HG02759 (cell line): ENCODE data around the gene KCNAB1.

Source experiments
- ATAC-seq: cut with Tn5 transposase; IDR thresholded peaks from one replicate; pipeline ENCODE4 v1.9.1; 2021; ENCODE audit warnings: mild to moderate bottlenecking, moderate library complexity; ENCODE audit not compliant: unreplicated experiment

The KCNAB1 gene

DNA sequence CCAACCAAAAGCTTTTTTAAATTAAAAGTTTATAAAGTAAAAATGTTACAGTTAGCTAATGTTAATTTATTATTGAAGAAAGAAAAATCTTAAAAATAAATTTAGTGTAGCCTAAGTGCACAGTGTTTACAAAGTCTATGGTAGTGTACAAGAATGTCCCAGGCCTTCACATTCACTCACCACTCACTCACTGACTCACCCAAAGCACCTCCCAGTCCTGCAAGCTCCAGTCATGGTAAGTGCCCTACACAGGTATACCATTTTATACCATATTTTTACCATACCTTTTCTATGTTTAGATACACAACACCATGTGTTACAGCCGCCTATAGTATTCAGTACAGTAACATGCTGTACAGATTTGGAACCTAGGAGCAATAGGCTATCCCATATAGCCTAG is 405.4 kb downstream of the KCNAB1 start:
- no peak for ATAC-seq

DNA sequence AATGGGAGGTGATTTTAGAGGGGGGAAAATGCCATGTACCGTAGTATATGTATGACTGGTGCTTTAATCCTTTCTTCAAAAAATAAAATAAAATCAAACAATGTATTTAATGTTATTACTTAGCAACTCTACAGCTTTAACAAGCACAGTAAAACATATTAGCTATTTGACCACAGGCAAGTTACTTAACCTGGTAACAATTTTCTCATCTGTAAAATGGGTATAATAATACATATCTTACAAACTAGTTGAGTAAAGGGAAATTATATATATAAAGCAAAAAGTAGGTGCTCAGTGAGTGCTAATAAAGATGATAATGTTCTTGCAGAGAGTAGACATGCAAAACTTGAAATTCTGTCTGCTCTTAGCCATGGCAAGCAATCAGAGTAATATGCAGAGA is 406.7 kb downstream of the KCNAB1 start:
- no peak for ATAC-seq

DNA sequence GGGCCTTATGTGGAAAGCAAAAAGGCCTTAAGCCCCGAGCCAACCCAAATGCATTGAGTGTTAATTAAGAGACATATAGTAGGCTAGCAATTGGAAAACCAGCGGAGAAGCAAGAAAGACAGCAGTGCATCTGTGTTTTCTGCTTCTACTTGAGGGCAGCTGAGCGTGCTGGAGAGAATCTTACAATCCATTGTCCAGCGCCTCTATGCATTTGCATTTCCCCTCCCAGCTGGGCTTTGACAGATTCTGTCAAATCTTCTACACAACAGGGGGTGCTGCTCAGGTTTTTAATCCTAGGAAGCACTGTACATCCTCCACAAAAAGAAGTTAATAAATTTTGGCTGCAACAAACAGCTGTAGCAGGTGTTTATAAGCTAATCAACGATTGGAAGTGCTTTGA is 410.6 kb downstream of the KCNAB1 start:
- no peak for ATAC-seq

DNA sequence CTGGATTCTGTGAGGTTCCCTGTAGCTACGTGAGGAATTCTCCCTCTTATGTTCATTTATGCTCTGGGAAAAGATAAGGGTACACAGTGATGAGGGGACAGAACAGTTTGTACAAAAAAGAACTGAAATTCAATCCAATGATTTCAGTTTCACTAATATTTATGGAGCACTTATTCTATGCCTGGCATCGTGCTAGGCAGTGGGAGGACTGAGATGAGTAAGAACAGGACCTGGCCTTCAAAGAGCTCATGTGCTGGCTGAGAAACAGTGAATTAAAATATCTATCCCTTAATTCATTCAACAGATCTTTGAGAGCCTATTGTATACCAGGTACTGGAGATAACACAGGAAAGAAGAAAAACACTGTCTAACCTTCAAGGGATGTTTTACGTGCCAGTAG is 412.4 kb downstream of the KCNAB1 start:
- no peak for ATAC-seq

DNA sequence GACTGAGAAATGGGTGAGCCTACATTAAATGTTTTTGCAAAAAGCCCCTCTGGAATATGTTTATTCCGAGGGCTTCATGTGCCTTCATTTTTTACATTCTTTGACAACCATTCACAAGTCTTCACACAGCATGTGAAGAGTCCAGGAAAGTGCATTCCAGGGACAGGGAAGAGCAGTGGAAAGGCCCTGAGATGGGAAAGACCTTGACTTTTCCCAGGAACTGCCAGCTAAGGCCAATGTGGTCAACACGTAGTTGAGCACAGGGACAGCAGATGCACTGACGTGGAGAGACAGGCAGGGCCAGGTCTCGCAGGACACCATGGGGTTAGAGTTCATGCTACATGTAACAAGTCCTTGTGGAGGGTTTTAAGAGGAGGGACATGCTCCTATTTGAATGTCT is 412.8 kb downstream of the KCNAB1 start:
- no peak for ATAC-seq

DNA sequence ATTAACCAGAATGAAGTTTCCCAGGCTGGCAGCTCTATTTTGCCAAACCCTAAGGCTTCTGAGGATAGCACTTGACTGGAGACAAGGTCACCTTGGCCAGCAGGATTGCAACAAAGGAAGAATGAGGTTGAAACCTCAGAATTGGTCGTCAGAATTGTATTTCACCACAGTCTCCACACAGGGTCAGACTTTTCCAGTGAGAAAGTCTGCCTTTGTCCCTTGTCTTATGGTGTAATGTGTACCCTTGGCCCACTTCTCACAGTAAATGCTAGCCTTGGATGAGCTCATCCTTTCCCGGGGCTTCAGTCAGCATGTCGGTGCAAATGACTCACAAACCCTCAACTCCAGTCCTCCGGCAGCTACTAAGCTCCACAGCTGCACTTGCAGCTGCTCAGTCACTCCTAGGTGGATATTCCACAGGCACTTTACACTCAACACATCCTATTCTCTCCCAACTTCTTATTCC is 414.8 kb downstream of the KCNAB1 start:
- no peak for ATAC-seq

DNA sequence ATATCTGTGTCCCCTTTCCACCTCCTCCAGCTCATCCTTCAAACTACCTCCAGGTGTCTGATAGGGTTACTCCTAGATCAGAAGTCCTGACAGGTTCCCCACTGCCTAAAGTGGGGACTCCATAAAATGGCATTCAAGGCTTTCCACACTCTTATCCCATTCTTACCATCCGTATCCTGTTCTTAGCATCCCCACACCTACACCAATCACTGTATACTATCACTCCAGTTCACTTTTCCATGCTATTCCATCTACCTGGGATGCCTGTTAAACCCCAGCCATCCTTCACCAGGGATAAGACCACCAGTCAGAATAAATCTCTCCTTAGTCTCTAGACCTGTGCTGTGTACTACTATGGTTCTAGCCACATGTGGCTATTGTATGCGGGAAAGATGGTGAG is 415.4 kb downstream of the KCNAB1 start:
- ATAC-seq: no peak

DNA sequence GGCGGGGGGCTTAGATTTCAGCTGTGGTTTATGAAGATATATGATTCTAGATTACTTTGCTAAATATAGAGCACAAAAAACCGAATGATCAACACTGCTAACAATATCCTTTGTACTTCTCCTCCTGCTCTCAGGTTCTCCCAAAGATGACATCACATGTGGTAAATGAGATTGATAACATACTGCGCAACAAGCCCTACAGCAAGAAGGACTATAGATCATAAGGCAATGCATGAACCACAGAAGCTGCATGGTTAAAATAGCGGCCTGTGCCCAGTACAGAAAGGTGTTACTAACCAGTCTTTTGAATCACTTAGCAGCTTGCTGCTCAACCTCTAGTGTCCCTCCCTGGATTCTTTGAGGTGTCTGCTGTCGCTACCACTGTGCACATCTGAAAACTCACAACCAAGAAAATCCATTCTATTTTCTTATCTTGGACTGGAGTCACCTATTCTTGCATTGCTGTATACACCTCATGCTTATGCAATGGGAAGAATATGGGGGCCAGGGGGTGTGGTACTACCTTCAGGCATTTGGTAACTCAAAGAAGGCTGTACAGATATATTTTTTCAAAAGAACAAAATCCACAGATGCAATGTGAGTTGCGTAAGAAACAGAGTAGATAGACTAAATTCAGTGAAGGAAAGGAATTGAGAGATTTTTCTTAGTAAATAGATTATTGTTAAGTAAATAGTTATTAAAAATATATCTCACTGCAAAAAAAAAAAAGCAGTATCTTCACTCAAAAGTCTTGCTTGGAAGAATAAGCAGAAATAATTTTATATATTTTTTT is 416.3 kb downstream of the KCNAB1 start:
- no peak for ATAC-seq

DNA sequence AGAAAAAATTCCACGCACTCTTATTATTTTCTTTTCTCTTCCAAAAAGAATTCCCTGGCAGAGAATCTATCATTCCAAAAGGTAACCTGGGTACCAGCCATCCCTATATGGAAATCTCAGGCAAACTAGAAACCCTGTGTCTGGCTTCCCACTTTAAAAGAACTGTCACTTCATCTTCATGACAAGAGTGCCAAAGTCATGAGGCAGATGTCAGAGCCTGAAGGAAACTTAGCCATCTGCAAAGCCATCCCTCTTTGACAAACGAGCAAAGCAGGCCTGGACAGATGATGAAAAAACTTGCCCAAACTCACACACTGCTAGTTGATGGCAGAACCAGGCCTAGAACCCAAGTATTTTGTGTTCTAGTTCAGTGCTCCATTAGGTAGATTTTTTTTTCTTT is 418.7 kb downstream of the KCNAB1 start:
- no peak for ATAC-seq

DNA sequence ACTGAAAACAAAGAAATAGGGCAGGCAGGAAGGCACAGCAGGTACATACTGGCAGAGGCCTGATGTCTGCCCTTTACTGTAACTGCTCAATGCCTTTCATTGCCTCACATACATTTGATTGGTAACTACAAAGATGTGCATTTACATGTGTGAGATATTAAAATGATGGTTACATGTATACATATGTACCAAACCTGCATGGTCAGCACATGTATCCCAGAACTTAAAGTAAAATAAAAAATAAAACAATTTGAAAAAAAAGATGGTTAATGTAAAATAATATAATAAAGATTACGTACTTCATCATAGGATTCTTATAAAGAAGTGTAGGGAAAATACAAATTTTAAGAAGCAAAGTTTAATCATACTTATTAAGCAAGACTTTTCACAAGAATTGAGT is 419.4 kb downstream of the KCNAB1 start:
- ATAC-seq: no peak

DNA sequence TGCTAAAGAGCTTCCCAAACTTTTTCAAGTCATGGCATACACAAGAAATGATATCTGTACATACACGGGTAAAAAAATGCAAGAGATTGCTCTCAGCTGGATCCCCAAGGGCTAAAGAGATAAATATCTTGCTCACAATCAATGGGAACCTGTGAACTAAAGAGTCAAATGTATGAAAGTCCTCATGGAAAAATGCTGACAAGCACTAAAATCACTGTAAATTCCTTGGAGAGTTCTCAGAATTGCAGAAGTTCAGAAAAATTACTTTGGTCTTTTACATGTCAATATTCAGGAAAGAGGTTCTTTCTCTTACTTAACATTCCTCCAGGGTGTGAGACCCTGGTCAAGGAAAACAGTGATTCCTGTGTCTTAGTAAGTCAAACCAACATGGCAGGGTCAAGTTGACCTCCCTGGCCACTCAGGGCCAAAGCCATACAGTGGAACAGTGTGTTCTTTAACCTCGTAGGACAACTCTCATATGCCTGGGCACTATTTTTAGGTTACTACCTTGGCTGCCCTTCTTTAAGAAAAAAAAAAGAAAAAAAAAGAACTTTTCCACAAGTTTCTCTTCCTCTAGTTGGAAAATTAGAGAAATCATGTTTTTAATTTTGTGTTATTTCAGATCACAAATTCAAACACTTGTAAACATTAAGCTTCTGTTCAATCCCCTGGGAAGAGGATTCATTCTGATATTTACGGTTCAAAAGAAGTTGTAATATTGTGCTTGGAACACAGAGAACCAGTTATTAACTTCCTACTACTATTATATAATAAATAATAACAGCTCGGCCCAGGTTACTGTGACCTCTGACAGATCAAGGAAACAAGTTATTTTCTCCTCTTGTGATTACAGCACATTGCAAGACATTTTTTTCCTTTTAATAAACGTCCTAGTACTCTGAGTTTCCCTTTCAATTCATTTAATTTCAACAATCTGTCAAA is 422.0 kb downstream of the KCNAB1 start:
- no peak for ATAC-seq

DNA sequence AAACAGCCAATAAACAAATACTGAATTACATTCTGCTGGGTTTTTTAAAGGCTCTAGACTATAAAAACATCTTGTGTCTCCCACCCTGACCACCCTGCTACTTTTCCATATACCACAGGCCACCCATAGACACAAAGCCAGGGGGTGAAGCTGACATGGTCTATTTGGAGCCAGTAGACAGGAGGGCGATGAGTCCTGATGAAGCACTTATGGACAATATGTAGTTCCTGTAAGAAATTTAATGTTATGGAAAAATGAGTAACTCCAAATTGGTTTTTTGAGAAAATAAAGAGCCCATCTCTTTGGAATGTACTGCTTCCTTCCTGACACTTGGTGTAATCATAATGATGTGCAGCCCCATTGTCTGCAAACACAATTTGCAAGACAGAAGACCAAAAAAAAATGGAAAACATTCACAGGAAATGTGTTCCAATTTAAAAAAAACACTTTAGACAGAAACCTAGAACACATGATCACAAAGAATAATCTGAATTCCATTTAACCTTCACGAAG is 422.7 kb downstream of the KCNAB1 start:
- ATAC-seq: no peak

DNA sequence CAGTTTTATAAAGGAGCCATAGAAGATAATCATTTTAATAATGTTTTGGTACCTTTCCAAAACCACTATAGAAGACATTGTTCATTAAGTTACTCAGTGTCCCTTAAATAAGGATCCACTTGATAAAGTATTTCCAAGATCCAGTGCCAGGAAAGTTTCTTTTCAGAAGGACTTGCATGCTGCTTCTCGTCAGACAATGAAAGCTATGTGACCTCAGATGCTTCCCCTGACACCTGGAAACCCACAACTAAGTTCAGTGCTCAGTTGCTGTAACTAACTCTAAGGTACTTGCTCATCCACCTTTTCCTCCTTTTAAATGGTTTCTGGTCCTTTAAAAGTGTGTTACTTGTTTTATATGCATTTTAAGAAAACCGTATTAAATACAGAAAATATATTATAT is 427.3 kb downstream of the KCNAB1 start:
- no peak for ATAC-seq

DNA sequence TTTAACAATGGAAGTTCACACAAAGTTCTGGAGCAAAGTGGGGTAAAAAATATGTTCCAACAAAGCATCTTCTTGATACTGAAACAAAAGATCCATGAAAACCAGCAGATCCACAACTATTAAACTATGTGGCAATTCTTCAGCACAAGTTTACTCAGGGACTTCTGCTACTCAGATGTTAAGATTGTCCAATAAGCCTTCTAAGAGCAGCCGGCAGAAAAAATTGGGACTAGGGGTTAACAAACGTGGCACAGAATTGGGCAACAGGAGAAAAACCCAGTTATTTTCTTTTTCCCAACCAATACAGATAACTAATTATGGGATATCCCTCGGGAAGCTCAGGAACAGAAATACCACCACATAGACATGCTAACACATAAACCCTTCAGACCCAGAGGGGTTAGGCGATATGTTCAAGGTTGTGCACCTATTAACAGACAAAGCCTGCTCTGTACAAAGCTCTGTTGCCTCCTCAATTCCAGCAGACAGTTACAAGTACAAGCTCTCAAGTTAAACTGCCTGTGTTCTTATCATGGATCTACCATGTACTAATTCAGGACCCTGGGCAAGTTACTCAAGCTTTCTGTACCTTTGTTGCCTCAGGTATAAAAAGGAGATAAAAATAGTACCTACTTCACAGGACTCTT is 427.8 kb downstream of the KCNAB1 start:
- no peak for ATAC-seq

DNA sequence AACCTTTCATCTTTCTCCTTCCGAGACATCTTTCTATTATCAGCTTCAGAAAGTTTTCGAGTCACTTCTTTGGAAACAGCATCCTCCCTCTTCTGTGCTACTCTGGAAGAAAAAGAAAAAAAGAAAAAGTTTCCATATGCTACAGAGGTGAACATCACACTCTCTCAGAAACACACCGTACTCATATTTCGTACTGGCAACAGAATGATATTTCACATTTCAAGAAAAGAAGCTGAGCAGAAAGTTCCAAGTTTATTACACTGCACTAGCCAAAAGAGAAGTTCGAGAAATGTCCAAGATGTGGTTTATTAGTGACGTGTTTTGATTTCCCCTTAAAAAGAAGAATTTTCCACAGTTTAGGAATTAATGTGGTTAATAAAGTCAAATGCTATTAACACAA is 428.5 kb downstream of the KCNAB1 start:
- no peak for ATAC-seq

DNA sequence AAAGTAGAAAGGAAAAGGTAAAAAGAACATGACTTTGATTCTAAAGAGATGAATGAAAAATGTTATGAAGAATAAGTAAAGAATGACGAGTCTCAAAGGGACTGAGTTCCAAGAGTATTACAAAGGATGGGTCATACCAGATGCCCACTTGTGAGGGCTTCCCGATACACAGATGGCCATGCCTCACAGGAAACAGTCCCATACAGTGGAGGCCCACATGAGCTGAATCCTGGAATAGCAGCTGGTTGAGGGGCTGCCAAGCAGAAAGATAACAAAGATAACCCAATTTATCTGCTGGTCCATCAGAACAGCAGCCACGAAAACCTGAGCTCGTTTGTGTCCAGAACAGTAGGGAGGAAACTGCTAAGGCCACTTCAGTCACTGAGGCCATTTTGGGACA is 430.9 kb downstream of the KCNAB1 start:
- no peak for ATAC-seq

DNA sequence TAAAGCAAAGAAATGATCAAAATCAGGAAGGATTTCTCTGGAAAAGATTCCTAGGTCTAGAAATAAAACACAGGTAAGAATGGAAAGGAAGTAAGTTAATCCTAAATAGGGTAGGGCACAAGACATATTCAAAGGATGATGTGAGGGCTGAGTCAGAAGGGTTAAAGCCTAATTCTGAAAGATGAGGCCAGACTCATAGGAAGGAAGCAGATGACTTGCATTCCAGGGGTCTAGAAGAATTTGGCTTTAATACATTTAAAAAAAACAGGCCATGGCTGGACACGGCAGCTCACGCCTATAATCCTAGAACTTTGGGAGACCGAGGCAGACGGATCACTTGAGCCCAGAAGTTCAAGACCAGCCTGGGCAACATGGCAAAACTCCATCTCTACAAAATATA is 431.4 kb downstream of the KCNAB1 start:
- no peak for ATAC-seq

DNA sequence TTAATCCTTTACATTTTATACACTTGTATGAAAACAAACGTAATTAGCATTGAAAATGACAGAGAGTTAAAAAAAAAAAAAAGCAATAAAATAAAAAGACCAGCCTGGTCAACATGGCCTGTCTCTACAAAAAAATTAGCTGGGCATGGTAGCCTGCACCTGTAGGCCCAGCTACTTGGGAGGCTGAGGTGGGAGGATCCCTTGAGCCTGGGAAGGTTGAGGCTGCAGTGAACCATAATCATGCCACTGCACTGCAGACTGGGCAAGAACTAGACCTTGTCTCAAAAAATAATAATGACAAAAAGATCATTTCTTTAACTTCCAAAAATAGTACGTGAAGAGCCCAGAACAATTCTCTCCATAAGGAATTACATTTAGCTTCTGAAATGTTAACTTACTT is 432.6 kb downstream of the KCNAB1 start:
- no peak for ATAC-seq

DNA sequence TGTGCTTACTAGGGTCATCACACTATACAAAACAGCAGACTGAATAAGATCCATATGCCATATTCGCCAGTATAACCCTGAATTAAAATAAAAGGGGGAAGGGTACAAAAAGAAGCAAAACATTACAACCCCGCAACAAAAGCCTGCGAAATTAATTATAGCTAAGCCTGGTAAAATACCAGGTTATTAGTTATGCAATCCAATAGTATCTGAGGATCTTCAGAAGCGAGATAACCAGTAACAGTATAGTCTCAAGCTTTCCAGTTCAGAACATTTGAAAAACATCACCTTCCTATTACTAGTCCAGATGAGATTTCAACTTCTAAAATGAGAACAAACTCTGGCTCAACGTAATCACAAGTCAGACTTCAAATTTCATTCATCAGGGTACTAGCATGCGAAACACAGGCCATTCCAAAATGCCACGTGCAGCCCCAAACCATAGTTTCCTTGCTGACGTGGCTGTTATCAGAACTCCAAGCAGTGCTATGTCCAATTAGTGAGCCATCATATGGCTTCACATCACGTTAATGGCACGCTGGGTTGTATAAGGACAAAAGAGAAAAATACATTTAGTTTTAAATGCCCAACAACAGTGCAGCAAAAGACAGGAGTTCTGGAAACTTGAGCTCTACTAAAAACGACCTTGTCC is 433.5 kb downstream of the KCNAB1 start:
- no peak for ATAC-seq

DNA sequence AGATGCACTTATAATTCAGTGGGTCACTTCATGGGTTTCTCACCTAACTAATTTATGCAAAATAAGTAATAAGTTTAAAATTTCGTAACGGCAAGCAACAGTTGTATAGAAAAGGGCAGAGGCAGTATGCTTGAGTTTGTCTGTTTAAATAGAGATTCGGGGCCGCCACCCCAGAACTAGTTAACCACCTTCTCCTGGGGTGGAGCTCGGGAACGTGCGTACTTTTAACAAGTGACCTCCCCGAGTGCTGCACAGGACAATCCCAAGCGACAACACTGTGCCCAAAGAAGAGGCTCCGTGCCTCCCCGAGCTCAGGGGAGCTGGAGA is 434.1 kb downstream of the KCNAB1 start:
- no peak for ATAC-seq
